DMS53 treated with DMSO at 0.1 percent for 48 hours (cell line): ENCODE results near the gene SLC30A9.

ENCODE experiments used
- DNase-seq: peaks from one replicate; lab custom pipeline; 2025; ENCODE audit not compliant: unreplicated experiment; lab: John Stamatoyannopoulos, UW

The SLC30A9 gene

DNA sequence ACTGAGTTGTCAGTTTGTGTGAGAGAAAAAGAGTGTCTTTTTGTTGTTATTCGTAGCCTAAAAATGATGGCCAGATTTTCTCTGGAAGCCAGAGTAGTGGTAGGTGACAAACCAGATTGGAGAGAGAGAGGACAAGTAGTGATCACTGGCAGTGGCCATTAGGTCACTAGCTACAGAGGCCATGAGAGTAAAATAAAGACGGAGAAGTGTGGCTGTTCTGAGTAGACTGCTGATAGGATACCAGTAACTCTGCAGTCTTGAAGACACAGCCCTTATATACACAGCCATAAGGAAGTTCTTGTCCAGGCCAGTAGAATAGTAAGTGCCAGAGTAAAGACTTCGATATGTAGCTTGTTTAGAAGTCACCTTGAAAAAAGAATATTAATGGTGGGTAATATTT lies 7.7 kb downstream of the SLC30A9 start:
- no peak for DNase-seq

DNA sequence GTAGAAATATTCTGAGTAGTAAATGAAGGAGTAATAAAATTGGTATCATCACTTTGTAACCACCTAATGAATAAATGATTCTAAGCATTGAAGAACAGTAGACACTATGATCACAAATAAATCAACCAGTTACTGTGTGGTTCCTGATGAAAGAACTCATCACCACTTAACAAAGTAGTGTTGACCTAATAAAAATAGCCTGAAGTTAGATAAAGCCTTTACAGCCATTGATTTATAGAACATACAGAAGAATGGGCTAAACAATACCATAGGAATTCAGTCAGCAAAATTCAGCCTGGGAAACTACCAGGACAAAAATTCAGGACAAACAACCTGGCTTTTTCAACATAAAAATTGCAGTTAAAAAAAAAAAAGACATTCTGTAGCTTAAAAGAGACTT lies 9.0 kb downstream of the SLC30A9 start:
- DNase-seq: no peak

DNA sequence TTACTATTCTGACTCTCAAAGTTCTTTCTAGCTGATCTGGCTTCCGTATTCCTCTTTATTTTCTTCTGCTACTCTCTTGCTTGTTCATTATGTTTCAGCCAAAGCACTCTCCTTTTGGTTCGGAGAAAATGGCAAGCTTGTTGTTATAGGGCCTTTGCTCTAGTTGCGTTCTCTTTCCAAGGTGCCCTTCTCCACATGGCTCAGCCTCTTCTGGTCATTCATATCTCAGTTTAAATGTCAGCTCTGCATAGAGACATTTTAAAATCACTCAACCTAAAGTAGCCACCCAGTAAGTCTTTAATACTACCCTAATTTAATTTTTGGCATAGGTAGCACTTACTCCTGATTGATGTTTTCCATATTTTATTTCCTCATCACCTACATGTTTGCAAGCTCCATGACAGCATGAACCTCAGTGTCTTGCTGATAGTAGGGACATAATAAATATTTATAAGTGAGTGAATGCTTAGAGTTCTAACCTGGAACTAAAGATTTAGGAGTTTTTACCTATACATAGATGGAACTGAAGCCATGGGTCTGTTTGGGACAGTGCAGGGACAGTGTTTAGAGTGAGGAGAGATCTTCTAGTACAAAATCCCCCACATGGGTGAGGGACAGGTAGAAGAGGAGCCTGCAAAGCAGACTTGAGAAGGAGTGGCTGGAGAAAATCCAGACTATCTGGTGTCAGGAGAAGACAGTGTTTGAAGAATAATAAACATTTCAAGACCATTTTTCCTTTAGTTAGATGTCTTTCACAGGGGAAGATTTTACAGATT lies 17.9 kb downstream of the SLC30A9 start:
- no peak for DNase-seq

DNA sequence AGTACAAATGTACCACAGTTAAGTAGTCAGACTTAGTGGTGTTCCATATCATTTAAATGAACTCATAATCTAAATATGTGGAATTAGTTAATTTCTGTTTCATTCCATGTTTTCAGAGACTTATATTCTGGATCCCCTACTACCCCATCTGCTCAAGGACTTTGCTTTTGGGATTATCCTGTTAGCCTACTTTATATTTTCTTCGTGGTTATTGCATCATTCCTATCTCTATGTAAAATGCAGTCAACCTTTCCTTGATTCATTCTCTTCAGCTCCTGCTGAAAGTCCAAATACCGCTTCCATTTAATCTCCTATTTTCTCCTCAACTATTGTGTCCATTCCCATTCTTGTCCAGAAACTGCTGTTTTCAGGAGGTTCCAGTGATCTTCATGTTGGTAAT lies 25.1 kb downstream of the SLC30A9 start:
- no peak for DNase-seq

DNA sequence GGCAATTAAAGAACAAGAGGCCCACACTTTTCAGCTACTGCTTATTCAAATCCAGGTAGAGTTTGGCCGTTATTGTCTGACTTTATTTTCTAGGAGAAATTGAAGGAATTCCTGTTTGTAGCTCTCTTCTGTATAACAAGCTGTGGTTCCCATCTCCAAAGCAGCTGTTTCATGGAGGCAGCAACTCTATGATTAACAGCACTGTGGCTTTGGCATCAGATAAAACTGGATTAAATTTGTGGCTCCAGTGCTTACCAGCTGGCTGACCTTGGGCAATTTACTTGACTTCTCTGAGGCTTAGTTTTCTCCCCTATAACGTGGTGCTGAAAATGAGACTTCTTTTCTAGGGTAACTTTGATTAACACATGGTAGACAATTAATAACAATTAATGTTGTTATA lies 28.1 kb downstream of the SLC30A9 start:
- DNase-seq: no peak

DNA sequence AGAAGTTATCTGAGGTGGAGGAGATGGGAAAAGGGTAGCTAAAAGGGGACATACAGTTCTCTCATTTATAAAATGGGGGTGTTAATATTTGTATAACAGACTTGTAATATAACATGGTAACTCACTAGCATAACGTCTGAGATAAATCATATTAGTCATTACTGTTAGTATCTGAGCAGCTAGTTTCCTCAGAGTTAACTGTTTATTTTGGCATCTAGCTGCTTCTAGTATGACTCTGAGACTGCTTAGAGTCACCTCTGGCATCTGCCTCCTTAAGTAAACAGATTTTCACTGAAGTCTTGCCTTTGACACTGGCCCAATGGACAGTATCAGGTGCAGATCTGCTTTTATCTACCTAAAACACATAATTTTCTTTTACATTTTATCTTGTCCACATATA lies 58.1 kb downstream of the SLC30A9 start:
- no peak for DNase-seq

DNA sequence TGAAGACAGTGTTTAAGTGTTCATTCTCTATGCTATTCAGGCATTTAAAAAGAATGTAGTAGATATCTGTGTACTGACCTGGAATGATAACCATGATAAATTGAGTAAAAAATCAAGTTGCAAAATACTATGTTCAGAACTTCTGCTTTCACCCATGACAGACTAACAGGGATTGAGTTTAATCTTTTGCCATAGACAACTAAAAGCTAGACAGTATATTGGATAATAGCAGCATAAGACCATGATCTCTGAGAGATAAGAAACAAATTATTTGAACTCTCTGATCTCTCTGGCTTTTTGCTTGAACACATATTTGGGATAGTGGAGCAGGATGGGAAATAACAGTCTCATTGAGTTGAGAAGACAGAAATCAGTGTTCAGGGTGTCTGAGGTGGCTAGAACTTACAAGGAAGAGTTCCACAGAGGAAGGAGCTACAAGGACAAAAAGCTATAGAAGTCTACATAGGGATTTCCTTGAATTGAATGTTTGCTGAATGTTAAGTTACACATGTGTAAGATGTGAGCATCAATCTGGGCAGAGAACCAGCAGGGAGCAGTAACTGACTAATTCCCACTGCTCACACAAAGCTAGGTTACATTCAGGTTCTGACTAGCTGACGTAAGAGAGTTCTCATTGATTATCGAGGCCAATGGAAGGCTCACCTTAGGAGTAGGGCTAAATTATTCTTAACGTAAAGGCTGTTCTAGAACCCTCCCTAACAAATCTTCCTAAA lies 60.4 kb downstream of the SLC30A9 start:
- DNase-seq: no peak

DNA sequence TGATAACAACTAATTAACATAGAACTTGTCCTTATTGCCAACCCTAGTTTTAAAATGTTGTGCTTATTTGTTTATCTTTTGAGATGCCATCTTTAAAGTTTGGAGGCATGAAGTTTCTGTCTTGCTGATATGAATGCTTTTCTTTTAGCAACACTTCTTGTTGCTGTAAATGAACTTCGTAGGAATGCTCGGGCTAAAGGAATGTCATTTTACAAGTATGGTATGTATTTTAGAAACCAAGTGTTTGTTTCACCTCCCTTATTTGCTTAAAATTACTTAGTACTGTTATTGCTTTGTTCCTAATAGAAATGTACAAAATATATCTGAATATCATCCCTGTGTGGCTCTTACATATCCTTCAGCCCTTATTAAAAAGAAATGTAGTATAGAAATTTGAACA lies 76.1 kb downstream of the SLC30A9 start:
- DNase-seq: no peak

DNA sequence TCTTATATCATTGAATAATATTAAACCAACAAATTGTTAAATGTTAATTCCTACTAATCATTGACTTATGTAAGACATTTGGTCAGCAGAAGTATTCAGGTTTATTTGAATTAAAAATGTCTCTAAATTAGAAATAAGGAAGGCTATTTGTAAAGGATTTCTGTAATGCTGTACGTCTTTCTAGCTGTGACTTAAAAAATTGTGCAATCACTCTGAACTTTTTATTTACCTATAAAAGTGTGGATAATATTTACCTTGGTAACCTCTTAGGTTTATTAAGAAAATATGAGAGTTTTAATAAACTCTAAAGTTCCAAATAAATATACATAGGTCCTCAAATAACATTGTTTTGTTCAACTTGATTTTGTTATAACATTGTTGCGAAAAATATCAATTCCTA lies 76.9 kb downstream of the SLC30A9 start:
- no peak for DNase-seq

DNA sequence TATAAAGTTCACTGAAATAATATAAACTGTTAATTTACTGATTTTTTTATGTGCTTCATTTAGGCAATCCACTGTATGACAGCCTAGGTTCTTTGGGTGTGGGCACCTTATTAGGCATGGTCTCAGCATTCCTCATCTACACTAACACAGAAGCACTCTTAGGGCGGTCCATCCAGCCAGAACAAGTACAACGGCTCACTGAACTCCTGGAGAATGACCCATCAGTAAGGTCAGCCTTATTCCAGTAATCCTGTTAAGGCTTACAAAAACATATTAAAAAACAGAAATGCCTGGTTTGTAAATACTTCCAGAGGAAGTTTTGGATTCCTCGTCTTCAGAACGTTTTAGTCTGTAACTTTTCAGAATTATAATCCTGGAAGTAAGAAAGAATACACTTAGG lies 80.1 kb downstream of the SLC30A9 start:
- DNase-seq: no peak

DNA sequence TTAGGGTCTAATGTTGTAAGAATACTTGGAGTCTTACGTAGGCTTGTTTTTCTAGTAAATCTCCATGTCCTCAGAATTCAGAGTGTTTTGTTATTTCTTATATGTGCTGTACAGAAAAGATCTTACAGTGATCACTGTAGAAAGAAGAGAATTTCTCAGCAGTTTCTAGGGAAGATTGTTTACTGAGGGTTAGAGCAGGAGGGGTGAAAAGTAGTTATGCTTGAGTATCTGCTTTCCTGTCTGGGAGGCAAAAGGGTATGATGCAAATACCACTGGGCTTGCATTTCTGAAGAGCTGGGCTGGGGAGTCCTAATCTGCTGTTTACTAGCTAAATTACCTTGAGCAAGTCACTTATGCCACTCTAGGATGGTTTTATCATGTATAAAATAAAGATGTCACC lies 84.0 kb downstream of the SLC30A9 start:
- no peak for DNase-seq

DNA sequence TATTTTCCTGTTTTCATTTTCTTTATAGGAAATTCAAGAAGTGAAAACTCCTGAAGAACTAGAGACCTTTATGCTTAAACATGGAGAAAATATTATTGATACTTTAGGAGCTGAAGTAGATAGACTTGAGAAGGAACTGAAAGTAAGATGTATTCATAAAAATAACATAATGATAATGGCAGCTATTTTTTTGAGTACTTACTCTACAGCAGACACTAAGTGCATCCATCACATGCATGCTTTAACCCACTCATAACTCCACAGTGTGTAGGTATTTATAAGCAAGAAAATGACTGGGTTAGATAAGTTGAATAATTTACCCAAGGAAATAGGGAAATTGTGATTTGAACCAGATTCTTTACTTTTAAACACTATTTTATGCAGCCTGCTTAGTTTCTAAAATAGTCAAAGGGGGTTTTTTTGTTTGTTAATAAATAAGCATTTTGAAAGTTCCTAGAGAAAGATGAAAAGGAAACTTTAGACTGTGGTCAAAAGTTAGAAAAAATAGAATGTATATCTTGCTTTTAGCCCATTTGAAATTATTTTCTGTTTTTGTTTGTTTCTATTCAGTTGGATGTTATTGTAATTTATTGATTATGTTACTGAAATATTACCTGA lies 88.0 kb downstream of the SLC30A9 start:
- no peak for DNase-seq

DNA sequence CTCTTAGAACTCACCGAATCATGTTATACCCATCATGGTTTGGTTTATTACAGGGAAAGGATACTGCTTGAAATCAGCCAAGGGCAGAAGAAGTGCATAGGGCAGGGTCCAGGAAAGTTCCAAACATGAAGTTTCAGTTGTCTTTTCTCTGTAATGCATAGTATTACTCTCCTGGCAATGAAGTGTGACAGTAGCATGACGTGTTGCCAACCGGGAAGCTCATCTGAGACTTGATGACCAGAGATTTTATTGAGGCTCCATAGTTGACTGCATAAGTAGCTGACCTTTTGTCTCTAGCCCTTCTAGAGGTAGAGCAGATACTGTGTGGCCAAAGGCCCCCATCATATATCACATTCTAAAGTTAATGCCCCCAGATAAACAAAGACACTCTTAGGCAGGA lies 90.0 kb downstream of the SLC30A9 start:
- DNase-seq: no peak

DNA sequence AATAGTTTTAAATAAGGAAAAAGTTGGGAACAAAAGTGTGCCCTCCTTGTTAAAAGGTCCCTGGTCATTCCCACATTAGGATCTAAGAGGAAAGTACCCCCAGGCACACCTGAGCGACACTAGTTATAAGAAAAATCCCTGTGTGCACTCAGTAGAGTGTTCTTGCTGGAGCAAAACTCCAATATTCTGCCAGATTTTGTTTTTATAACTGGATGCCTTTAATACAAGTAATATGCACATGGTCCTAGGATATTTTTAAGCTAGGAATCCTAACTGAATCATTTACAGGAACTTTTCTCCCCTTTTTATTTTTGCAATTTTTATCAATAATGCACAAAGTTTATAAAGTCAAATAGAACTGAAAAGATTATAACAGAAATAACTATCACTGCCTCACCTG lies 93.5 kb downstream of the SLC30A9 start:
- no peak for DNase-seq

DNA sequence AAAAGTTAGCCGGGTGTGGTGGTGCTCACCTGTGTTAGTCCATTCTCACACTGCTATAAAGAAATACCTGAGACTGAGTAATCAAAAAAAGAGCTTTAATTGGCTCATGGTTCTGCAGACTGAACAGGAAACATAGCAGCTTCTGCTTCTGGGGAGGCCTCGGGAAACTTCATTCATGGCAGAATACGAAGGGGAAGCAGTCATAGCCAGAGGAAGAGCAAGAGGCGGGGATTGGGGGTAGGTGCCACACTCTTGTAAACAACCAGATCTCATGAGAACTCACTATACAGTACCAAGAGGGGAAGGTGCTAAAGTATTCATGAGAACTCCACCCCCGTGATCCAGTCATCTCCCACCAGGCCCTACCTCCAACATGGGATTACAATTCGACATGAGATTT lies 98.1 kb downstream of the SLC30A9 start:
- DNase-seq: no peak

DNA sequence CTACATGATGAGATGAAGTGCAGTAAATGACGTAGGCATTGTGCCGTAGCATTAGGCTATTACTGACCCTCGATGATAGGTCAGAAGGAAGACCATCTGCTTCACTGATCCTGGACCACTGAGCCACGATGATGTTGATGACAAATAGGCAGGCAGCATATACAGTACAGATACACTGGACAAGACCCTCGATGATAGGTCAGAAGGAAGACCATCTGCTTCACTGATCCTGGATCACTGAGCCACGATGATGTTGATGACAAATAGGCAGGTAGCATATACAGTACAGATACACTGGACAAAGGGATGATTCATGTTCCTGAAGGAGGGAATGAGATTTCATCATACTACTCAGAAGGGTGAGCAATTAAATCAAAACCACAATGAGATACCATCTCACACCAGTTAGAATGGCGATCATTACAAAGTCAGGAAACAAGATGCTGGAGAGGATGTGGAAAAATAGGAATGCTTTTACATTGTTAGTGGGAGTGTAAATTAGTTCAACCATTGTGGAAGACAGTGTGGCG lies 111.2 kb downstream of the SLC30A9 start:
- DNase-seq: no peak

DNA sequence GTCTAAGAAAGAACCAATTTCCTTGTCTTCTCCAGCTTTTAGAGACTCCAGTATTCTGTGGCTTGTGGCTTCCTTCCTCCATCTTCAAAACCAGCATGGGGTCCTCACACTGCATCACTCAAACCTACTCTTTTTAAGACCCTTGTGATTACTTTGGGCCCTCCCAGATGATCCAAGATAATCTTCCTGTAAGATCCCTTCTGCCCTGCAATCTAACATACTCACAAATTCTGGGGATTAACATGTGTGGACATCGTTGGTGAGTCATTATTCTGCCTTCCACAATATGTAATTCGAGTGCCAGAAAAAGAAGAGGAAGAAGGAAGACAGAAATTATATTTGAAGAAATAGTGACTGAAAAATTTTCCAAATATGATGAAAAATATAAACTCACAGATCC lies 114.2 kb downstream of the SLC30A9 start:
- DNase-seq: no peak

DNA sequence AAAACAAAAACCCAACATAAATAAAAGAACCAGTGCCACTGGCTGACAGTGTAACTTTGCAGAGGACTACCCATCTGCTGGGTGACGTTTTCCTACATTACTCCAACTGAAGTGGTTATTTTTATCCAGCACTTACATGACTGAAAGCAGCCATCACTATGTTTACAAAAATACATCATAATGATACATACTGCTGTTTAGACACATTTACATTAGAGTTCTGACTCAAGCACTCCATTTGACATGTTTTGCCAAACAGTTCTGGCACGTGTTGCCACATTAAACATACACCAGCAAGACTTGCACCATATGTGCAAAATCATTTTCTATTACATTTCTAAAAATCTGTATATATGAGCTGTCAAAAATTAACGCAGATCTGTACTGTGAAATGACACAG lies 122.5 kb downstream of the SLC30A9 start:
- DNase-seq: no peak

DNA sequence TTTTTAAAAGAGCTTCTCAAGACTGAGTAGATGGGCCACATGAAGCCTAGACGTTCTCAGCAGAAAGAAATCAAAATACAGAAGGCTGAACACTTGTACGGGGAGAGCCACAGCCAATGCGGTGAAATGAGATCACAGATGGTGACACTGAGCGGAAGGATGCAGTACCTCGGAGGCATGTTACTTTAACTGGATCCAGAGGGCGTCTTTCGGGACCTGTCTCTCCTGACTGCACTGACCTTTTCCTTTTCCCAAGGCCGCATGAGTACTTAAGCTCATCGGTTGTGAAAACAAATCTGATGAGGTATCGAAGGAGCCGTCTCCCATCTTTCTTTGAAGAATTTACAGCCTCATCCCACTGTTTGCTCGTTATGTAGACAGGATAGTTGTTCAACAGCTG lies 129.6 kb downstream of the SLC30A9 start:
- no peak for DNase-seq

DNA sequence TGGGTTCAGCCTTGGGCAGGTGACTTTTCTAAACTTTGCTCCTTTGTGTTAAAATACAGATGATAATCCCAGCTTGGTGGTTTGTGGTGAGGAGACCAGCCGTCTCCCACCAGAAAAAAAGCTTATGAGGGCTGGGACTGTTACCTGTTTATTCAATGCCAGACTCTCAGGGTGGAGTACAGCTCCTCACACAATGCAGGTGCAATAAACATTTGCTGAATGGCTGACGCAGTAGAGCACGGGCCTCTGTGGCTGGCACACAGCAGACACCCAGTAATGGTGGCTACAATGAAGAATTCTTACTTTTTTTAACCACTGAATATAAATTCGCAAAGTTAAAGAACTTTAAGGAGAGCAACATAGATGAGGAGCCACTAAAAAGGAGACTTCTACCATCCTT lies 131.9 kb downstream of the SLC30A9 start:
- no peak for DNase-seq

DNA sequence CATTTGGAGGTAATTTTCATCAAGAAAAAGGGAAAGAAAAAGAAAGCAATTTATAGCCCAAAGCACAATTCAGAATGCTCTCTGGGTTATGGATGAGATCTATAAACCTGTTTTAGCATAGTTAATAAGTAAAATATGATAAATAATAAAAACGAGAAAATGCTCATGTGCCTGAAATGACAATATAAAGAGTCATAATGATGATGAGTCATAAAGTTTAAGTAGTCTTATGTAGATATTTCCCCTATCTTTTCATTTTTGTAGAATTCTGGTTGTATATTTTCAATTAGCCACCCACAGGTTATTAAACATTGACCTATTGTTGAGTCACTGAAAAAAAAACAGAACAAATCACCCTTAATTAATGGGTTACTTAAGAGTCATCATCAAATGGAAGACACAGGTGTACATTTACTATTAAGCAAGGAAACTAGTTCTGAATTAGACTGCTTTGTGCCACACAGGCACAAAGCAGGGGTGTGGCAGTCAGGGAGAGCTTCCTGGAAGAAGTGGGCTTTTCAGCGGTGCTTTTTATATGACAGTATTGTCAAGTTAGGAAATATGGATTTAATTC lies 132.8 kb downstream of the SLC30A9 start:
- no peak for DNase-seq

DNA sequence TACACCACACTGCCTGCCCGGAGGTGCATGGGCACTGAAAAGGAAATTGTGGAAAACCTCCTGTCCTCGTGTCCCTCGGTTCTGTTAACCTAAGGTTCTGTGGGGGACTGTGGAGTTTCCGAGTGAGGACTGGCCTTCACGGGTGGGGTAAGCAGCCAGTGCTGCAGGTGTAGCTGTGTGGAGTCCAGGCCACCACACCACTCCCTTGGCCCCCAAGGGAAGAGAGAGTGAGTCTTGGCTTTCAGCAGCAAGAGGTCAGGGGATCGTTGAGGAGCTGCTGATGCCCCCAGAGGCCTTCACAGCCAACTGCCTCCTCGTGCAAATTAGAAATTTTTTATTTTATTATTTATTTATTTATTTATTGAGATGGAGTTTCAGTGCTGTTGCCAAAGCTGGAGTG lies 141.8 kb downstream of the SLC30A9 start:
- DNase-seq: no peak
